ENCODE results near the gene CA10. TPM values are rescaled to one million over a fixed set of nuclear protein-coding genes. Genes with fewer than 3 reads are reported as not detected.

The CA10 gene
- total and polyA plus RNA-seq, 2 donors (not counting 1 experiment from before 2014, with no cell fraction given): not detected

- Mint-ChIP-seq H3K27ac (no peak overlapping the region), H3K4me1 (no peaks in the 10 kb centered on the region), H3K27me3 (no peaks in the 10 kb centered on the region), H3K4me3 (no peak overlapping the region), H3K9me3 (ENCODE audit: insufficient read depth) (no peaks in the 10 kb centered on the region)
- Histone ChIP-seq H2AFZ (ENCODE audit: insufficient read depth, low read depth, low read length, poor library complexity, severe bottlenecking) (no peak overlapping the region), H3K4me1 (ENCODE audit: control insufficient read depth in 2 of 2, insufficient read depth in 2 of 2, low read length in 2 of 2) (no peaks in the 10 kb centered on the region), H3K79me2 (ENCODE audit: control insufficient read depth, insufficient read depth, low read length) (no peaks in the 10 kb centered on the region), H3K4me3 (ENCODE audit: control extremely low read depth in 1 of 5, extremely low read depth in 1 of 5, insufficient read depth in 1 of 5, low read depth in 2 of 5, low read length in 4 of 5) (no peak overlapping the region), H3K9ac (ENCODE audit: low read length) (no peak overlapping the region), H3K36me3 (replicated peaks in 1 of 2; ENCODE audit: control extremely low read depth in 1 of 2, control insufficient read depth in 1 of 2, extremely low read depth in 1 of 2, insufficient read depth in 2 of 2, low read length in 1 of 2) (no peaks in the 10 kb centered on the region), H3K27me3 (replicated peaks in 1 of 4; ENCODE audit: control extremely low read depth in 1 of 4, control insufficient read depth in 3 of 4, insufficient read depth in 4 of 4, low read length in 3 of 4) (no peaks in the 10 kb centered on the region), H3K9me3 (ENCODE audit: control extremely low read depth in 1 of 3, control insufficient read depth in 2 of 3, insufficient read depth in 1 of 3, low read length in 2 of 3) (no peaks in the 10 kb centered on the region), H4K20me1 (ENCODE audit: control insufficient read depth, insufficient read depth, low read length, poor library complexity, severe bottlenecking) (no peaks in the 10 kb centered on the region), H3K27ac (ENCODE audit: low read length in 2 of 2) (no peak overlapping the region), H3K4me2 (replicated peaks; ENCODE audit: low read depth, low read length, poor library complexity, severe bottlenecking) (no peak overlapping the region)
- intact Hi-C loops (cut with micrococcal nuclease): no loop called here
- WGBS (ENCODE audit: insufficient coverage): no CpG with 5 or more reads among the region's 1 CpG
- ChIA-PET POLR2A (no interaction called here), CTCF (no interaction called here)
- DNase-seq: no peak
- TF ChIP-seq EZH2 (IDR thresholded peaks at IDR 0.05; ENCODE audit: borderline replicate concordance, insufficient read depth, low read depth, low read length, poor library complexity, severe bottlenecking): no peak
- TF ChIP-seq CTCF (IDR thresholded peaks at IDR 0.05): no peak
- ATAC-seq (ENCODE audit: low read depth): no peak
These were observed 8.9 kb downstream of the CA10 start for GRCh38 chr17:52149626-52150025.

GRCh38 chr17:52148969-52149351, 9.6 kb downstream of the CA10 start:
- H3K27ac ChIP-seq (ENCODE audit: low read length in 2 of 2): no peak overlapping the region
- no peaks in the 10 kb centered on the region for H3K9me3 Mint-ChIP-seq (ENCODE audit: insufficient read depth)
- no peak for TF ChIP-seq EZH2 (IDR thresholded peaks at IDR 0.05; ENCODE audit: borderline replicate concordance, insufficient read depth, low read depth, low read length, poor library complexity, severe bottlenecking)
- TF ChIP-seq CTCF (IDR thresholded peaks at IDR 0.05): no peak
- no peaks in the 10 kb centered on the region for H3K4me1 ChIP-seq (ENCODE audit: control insufficient read depth in 2 of 2, insufficient read depth in 2 of 2, low read length in 2 of 2)
- H3K4me1 Mint-ChIP-seq: no peaks in the 10 kb centered on the region
- no peak overlapping the region for H3K9ac ChIP-seq (ENCODE audit: low read length)
- CTCF ChIA-PET: no interaction called here
- no peaks in the 10 kb centered on the region for H4K20me1 ChIP-seq (ENCODE audit: control insufficient read depth, insufficient read depth, low read length, poor library complexity, severe bottlenecking)
- no peak overlapping the region for H3K4me2 ChIP-seq (replicated peaks; ENCODE audit: low read depth, low read length, poor library complexity, severe bottlenecking)
- H3K36me3 ChIP-seq (replicated peaks in 1 of 2; ENCODE audit: control extremely low read depth in 1 of 2, control insufficient read depth in 1 of 2, extremely low read depth in 1 of 2, insufficient read depth in 2 of 2, low read length in 1 of 2): no peaks in the 10 kb centered on the region
- ATAC-seq (ENCODE audit: low read depth): no peak
- intact Hi-C loops (cut with micrococcal nuclease): no loop called here
- H3K4me3 ChIP-seq (ENCODE audit: control extremely low read depth in 1 of 5, extremely low read depth in 1 of 5, insufficient read depth in 1 of 5, low read depth in 2 of 5, low read length in 4 of 5): no peak overlapping the region
- H3K27me3 Mint-ChIP-seq: no peaks in the 10 kb centered on the region
- H3K27me3 ChIP-seq (replicated peaks in 1 of 4; ENCODE audit: control extremely low read depth in 1 of 4, control insufficient read depth in 3 of 4, insufficient read depth in 4 of 4, low read length in 3 of 4): no peaks in the 10 kb centered on the region
- DNase-seq: no peak
- WGBS (ENCODE audit: insufficient coverage): no CpG with 5 or more reads among the region's 1 CpG
- H3K79me2 ChIP-seq (ENCODE audit: control insufficient read depth, insufficient read depth, low read length): no peaks in the 10 kb centered on the region
- POLR2A ChIA-PET: no interaction called here
- H3K9me3 ChIP-seq (ENCODE audit: control extremely low read depth in 1 of 3, control insufficient read depth in 2 of 3, insufficient read depth in 1 of 3, low read length in 2 of 3): no peaks in the 10 kb centered on the region
- no peak overlapping the region for H2AFZ ChIP-seq (ENCODE audit: insufficient read depth, low read depth, low read length, poor library complexity, severe bottlenecking)
- no peak overlapping the region for H3K4me3 Mint-ChIP-seq
- H3K27ac Mint-ChIP-seq: no peak overlapping the region
